SKM-1 treated with dmso at 0.1 percent for 144 hours (cell line): ENCODE data around the gene TYW1B.
"Not testable (repeated sequence)": the region's sequence is repeated elsewhere in the genome, so short reads cannot be mapped to it uniquely, and the experiment has no call there.

Source experiments
- DNase-seq: peaks from one replicate; lab custom pipeline; 2025; ENCODE audit not compliant: unreplicated experiment; lab: John Stamatoyannopoulos, UW

TYW1B gene

GRCh38 chr7:72827839-72828591, at the start of gene TYW1B:
TSS of gene TYW1B (minus strand) at chr7:72828200. CDS start at chr7:72828075, 125 bp downstream.
- peak; percentile 95 for DNase-seq

GRCh38 chr7:72867591-72867990, 39.6 kb upstream of the TYW1B start:
- DNase-seq = not testable (repeated sequence)

GRCh38 chr7:72858846-72859400, 30.9 kb upstream of the TYW1B start:
- not testable (repeated sequence) for DNase-seq

- not testable (repeated sequence) for DNase-seq
Observed at GRCh38 chr7:72857925-72858324, 29.9 kb upstream of the TYW1B start.

GRCh38 chr7:72855261-72855660, 27.3 kb upstream of the TYW1B start:
- DNase-seq = not testable (repeated sequence)

- DNase-seq = not testable (repeated sequence)
Observed at GRCh38 chr7:72852937-72853336, 24.9 kb upstream of the TYW1B start.

GRCh38 chr7:72850746-72851145, 22.7 kb upstream of the TYW1B start:
- not testable (repeated sequence) for DNase-seq

GRCh38 chr7:72844146-72844545, 16.1 kb upstream of the TYW1B start:
- not testable (repeated sequence) for DNase-seq

- DNase-seq = not testable (repeated sequence)
Observed at GRCh38 chr7:72843166-72843565, 15.2 kb upstream of the TYW1B start.

GRCh38 chr7:72840966-72841511, 13.0 kb upstream of the TYW1B start:
- DNase-seq = not testable (repeated sequence)

- not testable (repeated sequence) for DNase-seq
Observed at GRCh38 chr7:72838315-72838714, 10.3 kb upstream of the TYW1B start.

- not testable (repeated sequence) for DNase-seq
Observed at GRCh38 chr7:72837291-72837690, 9.3 kb upstream of the TYW1B start.

- DNase-seq = not testable (repeated sequence)
Observed at GRCh38 chr7:72830567-72830966, 2.6 kb upstream of the TYW1B start.

- peak; percentile 6 for DNase-seq
Observed at GRCh38 chr7:72829687-72830354, 1.8 kb upstream of the TYW1B start.

- peak; percentile 95 for DNase-seq
Observed at GRCh38 chr7:72829291-72829686, 1.3 kb upstream of the TYW1B start.

- DNase-seq = peak; percentile 1
Observed at GRCh38 chr7:72823765-72824732, 4.0 kb downstream of the TYW1B start.

GRCh38 chr7:72822497-72822896, 5.5 kb downstream of the TYW1B start:
- not testable (repeated sequence) for DNase-seq

- peak; percentile 56 for DNase-seq
Observed at GRCh38 chr7:72818663-72819361, 9.2 kb downstream of the TYW1B start.

GRCh38 chr7:72817661-72818060, 10.3 kb downstream of the TYW1B start:
- DNase-seq = not testable (repeated sequence)
